ENCODE measurements around the gene CBFA2T3.

- no peak for TF ChIP-seq POLR2A (IDR thresholded peaks at IDR 0.05; ENCODE audit: low read length)
- no peak for TF ChIP-seq GATA1 (IDR thresholded peaks at IDR 0.05; ENCODE audit: low read depth, low read length)
Measured at GRCh38 chr16:88847654-88848053, 129.4 kb downstream of the CBFA2T3 start.

All from erythroblast (primary cell).